ENCODE measurements around the gene DCP1B.

GRCh38 chr12:1908758-1909157 is 95.5 kb downstream of the DCP1B start:
- TF ChIP-seq CTCF (IDR thresholded peaks at IDR 0.05): no peak
- TF ChIP-seq POLR2AphosphoS5 (IDR thresholded peaks at IDR 0.05; ENCODE audit: low read depth, low read length): no peak
- TF ChIP-seq SIN3A (IDR thresholded peaks at IDR 0.05; ENCODE audit: borderline replicate concordance, insufficient read depth, low read depth, low read length): no peak
- TF ChIP-seq REST (IDR thresholded peaks at IDR 0.05; ENCODE audit: insufficient read depth in 1 of 2, low read depth in 2 of 2, low read length in 1 of 2): no peak
- no peak for TF ChIP-seq TCF7L2 (IDR thresholded peaks at IDR 0.05; ENCODE audit: low read depth, low read length)
